ENCODE data around the gene STON2. TPM values are rescaled to one million over a fixed set of nuclear protein-coding genes. Genes with fewer than 3 reads are reported as not detected.
A peak's percentile ranks its signal among the peaks of the same experiment; 100 is the strongest.

Gene STON2, protein sequence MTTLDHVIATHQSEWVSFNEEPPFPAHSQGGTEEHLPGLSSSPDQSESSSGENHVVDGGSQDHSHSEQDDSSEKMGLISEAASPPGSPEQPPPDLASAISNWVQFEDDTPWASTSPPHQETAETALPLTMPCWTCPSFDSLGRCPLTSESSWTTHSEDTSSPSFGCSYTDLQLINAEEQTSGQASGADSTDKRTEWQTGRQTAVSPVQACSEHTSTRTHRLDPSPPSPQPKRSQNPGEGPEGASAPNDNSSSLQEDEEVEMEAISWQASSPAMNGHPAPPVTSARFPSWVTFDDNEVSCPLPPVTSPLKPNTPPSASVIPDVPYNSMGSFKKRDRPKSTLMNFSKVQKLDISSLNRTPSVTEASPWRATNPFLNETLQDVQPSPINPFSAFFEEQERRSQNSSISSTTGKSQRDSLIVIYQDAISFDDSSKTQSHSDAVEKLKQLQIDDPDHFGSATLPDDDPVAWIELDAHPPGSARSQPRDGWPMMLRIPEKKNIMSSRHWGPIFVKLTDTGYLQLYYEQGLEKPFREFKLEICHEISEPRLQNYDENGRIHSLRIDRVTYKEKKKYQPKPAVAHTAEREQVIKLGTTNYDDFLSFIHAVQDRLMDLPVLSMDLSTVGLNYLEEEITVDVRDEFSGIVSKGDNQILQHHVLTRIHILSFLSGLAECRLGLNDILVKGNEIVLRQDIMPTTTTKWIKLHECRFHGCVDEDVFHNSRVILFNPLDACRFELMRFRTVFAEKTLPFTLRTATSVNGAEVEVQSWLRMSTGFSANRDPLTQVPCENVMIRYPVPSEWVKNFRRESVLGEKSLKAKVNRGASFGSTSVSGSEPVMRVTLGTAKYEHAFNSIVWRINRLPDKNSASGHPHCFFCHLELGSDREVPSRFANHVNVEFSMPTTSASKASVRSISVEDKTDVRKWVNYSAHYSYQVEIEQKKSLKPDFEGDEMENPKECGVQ
- 10 to 100 TPM in 1 of 4 donors, 1 to 10 TPM in 3; 3.4 to 11.5 (median 4.3) TPM for polyA plus RNA-seq
- long read RNA-seq, donor 1 = 0 reads
- long read RNA-seq, donor 2 = 0 reads
- long read RNA-seq, donor 3 = 0 reads
- long read RNA-seq, donor 4, partial matches to known transcripts = 0 of 1 reads
- long read RNA-seq, donor 4, other reads (novel, unspliced or antisense) = 0 of 1 reads
- long read RNA-seq, donor 5, partial matches to known transcripts = 0 of 1 reads
- long read RNA-seq, donor 5, other reads (novel, unspliced or antisense) = 0 of 1 reads
- long read RNA-seq, donor 6, partial matches to known transcripts = 6 of 6 reads
- long read RNA-seq, donor 6, other reads (novel, unspliced or antisense) = 0 of 6 reads
- long read RNA-seq, donor 7 = 0 reads
- long read RNA-seq, donor 8 = 0 reads
- long read RNA-seq, donor 9, partial matches to known transcripts = 0 of 1 reads
- long read RNA-seq, donor 9, other reads (novel, unspliced or antisense) = 0 of 1 reads
- long read RNA-seq, donor 10, partial matches to known transcripts = 8 of 23 reads
- long read RNA-seq, donor 10, other reads (novel, unspliced or antisense) = 13 of 23 reads

DNA sequence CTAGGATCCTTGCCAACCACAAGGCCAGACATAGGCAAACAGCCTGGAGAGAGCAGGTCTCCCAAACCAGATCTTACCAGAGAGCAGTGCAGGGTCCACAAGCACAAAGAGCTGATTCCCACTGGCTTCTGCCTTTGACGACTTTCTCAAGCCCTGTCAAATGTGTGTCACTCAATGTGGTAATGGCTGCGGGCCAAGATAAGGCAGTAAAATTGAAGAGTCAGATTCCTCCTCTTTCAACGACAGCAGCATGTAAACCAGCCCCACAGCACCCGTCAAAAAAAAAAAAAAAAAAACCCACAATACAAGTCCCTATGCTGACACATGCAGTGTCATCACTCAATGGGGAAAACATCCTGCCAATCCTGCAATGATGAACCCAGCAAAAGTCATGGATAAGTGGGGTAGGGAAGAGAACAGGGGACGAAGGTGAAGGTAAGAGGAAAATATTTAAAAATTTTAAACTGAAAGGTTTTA is at the start of gene STON2:
STON2 (minus strand) TSS at position 123 of the 477 bp plus-strand sequence. CDS start 1,942 bp downstream, outside the sequence.
- 23 to 47% (median 30%) methylated on average over 5 of the region's 5 CpGs for WGBS, 3 donors
- H3K27me3 ChIP-seq (ENCODE audit: control insufficient read depth in 3 of 3, insufficient read depth in 3 of 3, low read length in 3 of 3) = no peaks in the 10 kb centered on the region
- H3K36me3 ChIP-seq (ENCODE audit: control insufficient read depth in 3 of 3, insufficient read depth in 2 of 3, low read depth in 1 of 3, low read length in 3 of 3) = peaks cover 0 to 8% (median 0%) of the 10 kb centered on the region in 3 donors
- H3K4me1 ChIP-seq (ENCODE audit: control insufficient read depth in 3 of 3, insufficient read depth in 2 of 3, low read depth in 1 of 3, low read length in 2 of 3) = peaks cover 0 to 3% (median 0%) of the 10 kb centered on the region in 3 donors
- FAIRE-seq (no peak), DNase-seq (peak; percentile 6 to 9)
- peak within 1 kb of the TSS in 1 of 3 donors; percentile 34 for H3K27ac ChIP-seq (ENCODE audit: low read depth in 1 of 3, low read length in 2 of 3)
- H3K9me3 ChIP-seq (ENCODE audit: control insufficient read depth in 2 of 2, insufficient read depth in 1 of 2, low read depth in 1 of 2, low read length in 1 of 2) = no peaks in the 10 kb centered on the region
- H3K4me3 ChIP-seq (ENCODE audit: low read depth in 1 of 3, low read length in 3 of 3) = no peak within 1 kb of the TSS

DNA sequence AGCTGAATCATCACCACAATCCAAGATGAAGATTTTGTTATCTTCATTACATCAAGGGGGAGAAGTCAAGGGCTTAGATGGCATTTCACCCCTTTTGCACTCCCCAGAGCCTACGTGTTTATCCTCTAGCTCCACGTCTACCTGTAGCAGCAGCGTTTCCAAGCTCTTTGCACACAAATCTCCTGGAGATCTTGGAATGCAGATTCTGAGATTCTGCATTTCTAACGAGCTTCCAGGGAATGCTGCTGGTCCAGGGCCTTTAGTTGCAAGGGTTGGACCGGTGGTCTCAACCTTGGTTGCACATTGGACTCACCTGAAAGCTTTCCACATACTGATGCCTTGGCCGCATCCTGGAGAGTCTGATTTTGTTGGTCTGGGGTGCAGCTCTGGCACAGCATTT is 49.5 kb upstream of the STON2 start:
- Histone ChIP-seq H3K27me3 (ENCODE audit: control insufficient read depth in 3 of 3, insufficient read depth in 3 of 3, low read length in 3 of 3) (no peaks in the 10 kb centered on the region), H3K9me3 (ENCODE audit: control insufficient read depth in 2 of 2, insufficient read depth in 1 of 2, low read depth in 1 of 2, low read length in 1 of 2) (no peaks in the 10 kb centered on the region), H3K4me3 (ENCODE audit: low read depth in 1 of 3, low read length in 3 of 3) (no peak overlapping the region), H3K4me1 (ENCODE audit: control insufficient read depth in 3 of 3, insufficient read depth in 2 of 3, low read depth in 1 of 3, low read length in 2 of 3) (peaks cover 0 to 8% (median 0%) of the 10 kb centered on the region in 3 donors), H3K27ac (ENCODE audit: low read depth in 1 of 3, low read length in 2 of 3) (no peak overlapping the region), H3K36me3 (ENCODE audit: control insufficient read depth in 3 of 3, insufficient read depth in 2 of 3, low read depth in 1 of 3, low read length in 3 of 3) (no peaks in the 10 kb centered on the region)
- WGBS, 3 donors = 63 to 76% (median 67%) methylated on average over 6 of the region's 6 CpGs
- DNase-seq = no peak
- no peak for FAIRE-seq

DNA sequence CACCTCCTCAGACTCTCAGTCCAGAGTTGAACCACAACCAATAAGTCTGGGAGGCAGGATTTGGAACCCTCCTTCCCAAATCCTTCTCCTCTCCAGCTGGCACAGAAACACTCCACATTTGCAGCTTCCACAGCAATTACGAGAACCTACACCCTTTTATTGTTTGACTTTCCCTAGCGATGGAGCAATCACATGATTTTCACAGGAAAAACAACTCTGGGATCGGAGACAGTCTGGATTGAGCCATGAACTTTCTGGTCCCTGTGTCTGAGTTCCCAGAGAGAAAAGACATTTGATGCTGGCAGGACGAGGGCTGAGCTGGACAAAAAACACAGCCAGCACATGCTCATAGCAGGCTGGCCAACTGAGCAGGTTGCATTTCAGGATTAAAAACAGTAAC is 49.0 kb upstream of the STON2 start:
- H3K27ac ChIP-seq (ENCODE audit: low read depth in 1 of 3, low read length in 2 of 3) = no peak overlapping the region
- H3K4me1 ChIP-seq (ENCODE audit: control insufficient read depth in 3 of 3, insufficient read depth in 2 of 3, low read depth in 1 of 3, low read length in 2 of 3) = peaks cover 0 to 8% (median 0%) of the 10 kb centered on the region in 3 donors
- H3K9me3 ChIP-seq (ENCODE audit: control insufficient read depth in 2 of 2, insufficient read depth in 1 of 2, low read depth in 1 of 2, low read length in 1 of 2) = no peaks in the 10 kb centered on the region
- 6 to 27% (median 20%) methylated on average over 4 of the region's 4 CpGs for WGBS, 3 donors
- H3K4me3 ChIP-seq (ENCODE audit: low read depth in 1 of 3, low read length in 3 of 3) = no peak overlapping the region
- H3K27me3 ChIP-seq (ENCODE audit: control insufficient read depth in 3 of 3, insufficient read depth in 3 of 3, low read length in 3 of 3) = no peaks in the 10 kb centered on the region
- H3K36me3 ChIP-seq (ENCODE audit: control insufficient read depth in 3 of 3, insufficient read depth in 2 of 3, low read depth in 1 of 3, low read length in 3 of 3) = no peaks in the 10 kb centered on the region
- no peak for FAIRE-seq
- DNase-seq = peak in 1 of 2 donors; percentile 51

DNA sequence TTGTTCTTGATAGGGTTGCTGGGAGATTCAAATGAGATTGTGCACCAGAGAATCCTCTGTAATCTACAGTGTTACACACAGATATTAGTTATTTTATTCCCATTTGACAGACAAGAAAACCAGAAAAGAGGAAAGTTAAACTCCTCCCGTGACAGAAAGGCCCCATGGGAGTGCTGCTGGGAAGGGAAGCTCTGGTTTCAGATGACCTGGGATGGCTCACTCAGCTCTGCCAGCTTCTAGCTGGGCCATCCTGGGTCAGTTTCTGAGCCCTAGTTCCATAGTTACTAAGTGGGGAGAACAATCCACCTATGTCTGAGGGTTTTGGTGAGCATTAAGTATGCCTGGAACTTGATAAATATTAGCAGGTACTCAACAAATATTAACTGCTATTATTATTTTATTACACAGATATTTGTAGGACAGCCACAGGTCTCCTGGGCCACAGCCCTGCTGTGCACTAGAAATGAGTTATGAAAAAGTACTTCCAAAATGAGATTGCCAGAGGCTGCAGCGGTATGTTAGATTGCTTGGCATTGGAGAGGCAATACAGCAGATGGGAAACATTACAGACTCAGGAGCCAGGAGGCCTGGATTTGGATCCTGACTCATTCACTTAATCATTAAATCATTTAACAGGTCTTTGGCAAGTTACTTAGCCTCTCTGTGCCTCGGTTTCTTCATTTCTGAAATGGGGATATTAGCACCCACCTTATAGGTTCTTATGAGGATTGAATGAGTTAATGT is 47.1 kb upstream of the STON2 start:
- WGBS, 3 donors = 81 to 88% (median 86%) methylated on average over 3 of the region's 3 CpGs
- FAIRE-seq = no peak

DNA sequence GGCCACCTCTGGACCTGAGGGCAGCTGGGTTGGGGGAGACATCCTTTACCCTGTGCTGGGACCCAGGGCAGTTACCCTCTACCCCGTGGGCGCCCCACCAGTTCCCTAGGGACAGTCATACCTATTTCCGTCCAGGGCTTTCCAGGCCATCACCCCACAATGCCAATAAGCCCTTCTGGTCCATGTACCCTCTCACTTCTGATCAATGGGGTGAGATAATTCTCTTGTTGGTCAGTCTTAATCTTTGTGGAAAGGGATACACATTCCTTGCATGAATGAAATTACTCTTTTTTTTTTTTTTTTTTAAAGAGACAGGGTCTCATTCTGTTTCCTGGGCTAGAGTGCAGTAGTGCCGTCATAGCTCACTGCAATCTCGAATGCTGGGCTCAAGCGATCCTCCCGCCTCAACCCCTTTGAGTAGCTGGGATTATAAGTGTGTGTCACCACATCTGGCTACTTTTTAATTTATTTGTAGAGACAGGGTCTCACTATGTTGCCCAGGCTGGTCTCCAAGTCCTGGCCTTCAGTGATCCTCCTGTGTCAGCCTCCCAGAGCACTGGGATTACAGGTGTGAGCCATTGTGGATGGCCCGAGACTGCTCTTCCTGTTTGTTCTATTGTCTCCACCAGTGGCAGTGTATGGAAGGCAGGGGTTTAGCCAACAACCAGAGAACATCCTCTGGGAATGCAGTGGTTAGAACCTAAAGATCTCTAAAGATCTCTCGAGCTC is 46.3 kb upstream of the STON2 start:
- no peaks in the 10 kb centered on the region for H3K27me3 ChIP-seq (ENCODE audit: control insufficient read depth in 3 of 3, insufficient read depth in 3 of 3, low read length in 3 of 3)
- H3K4me3 ChIP-seq (ENCODE audit: low read depth in 1 of 3, low read length in 3 of 3) = no peak overlapping the region
- no peak for DNase-seq
- H3K4me1 ChIP-seq (ENCODE audit: control insufficient read depth in 3 of 3, insufficient read depth in 2 of 3, low read depth in 1 of 3, low read length in 2 of 3) = peaks cover 0 to 8% (median 0%) of the 10 kb centered on the region in 3 donors
- 88 to 95% (median 92%) methylated on average over 9 of the region's 9 CpGs for WGBS, 3 donors
- H3K27ac ChIP-seq (ENCODE audit: low read depth in 1 of 3, low read length in 2 of 3) = no peak overlapping the region
- no peaks in the 10 kb centered on the region for H3K9me3 ChIP-seq (ENCODE audit: control insufficient read depth in 2 of 2, insufficient read depth in 1 of 2, low read depth in 1 of 2, low read length in 1 of 2)
- no peak for FAIRE-seq
- no peaks in the 10 kb centered on the region for H3K36me3 ChIP-seq (ENCODE audit: control insufficient read depth in 3 of 3, insufficient read depth in 2 of 3, low read depth in 1 of 3, low read length in 3 of 3)

More for the DNA sequence above, 47.1 kb upstream of the STON2 start:
- Histone ChIP-seq H3K36me3 (ENCODE audit: control insufficient read depth in 3 of 3, insufficient read depth in 2 of 3, low read depth in 1 of 3, low read length in 3 of 3) (no peaks in the 10 kb centered on the region), H3K4me3 (ENCODE audit: low read depth in 1 of 3, low read length in 3 of 3) (no peak overlapping the region), H3K9me3 (ENCODE audit: control insufficient read depth in 2 of 2, insufficient read depth in 1 of 2, low read depth in 1 of 2, low read length in 1 of 2) (no peaks in the 10 kb centered on the region), H3K4me1 (ENCODE audit: control insufficient read depth in 3 of 3, insufficient read depth in 2 of 3, low read depth in 1 of 3, low read length in 2 of 3) (peaks cover 0 to 8% (median 0%) of the 10 kb centered on the region in 3 donors), H3K27me3 (ENCODE audit: control insufficient read depth in 3 of 3, insufficient read depth in 3 of 3, low read length in 3 of 3) (no peaks in the 10 kb centered on the region), H3K27ac (ENCODE audit: low read depth in 1 of 3, low read length in 2 of 3) (no peak overlapping the region)
- DNase-seq = no peak

DNA sequence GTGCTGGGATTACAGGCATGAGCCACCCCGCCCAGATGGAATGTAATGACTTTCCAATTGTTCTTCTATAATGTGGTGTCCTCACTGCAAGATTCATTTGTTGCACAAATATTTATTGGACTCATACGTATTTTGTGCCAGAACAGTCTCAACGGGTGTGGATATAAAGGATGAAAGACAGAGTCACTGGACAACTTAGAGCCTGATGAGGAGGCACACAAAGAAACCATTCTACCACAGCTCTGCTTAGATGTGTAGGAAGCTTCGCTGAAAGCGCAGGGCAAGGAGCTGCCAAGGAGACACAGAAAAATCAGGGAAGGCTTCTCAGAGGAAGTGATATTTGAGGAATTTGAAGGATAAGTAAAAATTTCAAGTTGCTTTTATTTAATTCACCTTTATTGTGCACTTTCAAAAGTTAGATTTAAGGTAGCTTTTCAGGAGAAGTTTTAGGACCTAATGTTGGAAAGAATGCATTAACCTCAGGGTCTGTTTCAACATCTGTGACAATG is 41.6 kb upstream of the STON2 start:
- DNase-seq = no peak
- H3K4me1 ChIP-seq (ENCODE audit: control insufficient read depth in 3 of 3, insufficient read depth in 2 of 3, low read depth in 1 of 3, low read length in 2 of 3) = peaks cover 0 to 10% (median 0%) of the 10 kb centered on the region in 3 donors
- H3K27me3 ChIP-seq (ENCODE audit: control insufficient read depth in 3 of 3, insufficient read depth in 3 of 3, low read length in 3 of 3) = peaks cover 0 to 1% (median 0%) of the 10 kb centered on the region in 3 donors
- H3K27ac ChIP-seq (ENCODE audit: low read depth in 1 of 3, low read length in 2 of 3) = no peak overlapping the region
- H3K36me3 ChIP-seq (ENCODE audit: control insufficient read depth in 3 of 3, insufficient read depth in 2 of 3, low read depth in 1 of 3, low read length in 3 of 3) = no peaks in the 10 kb centered on the region
- H3K9me3 ChIP-seq (ENCODE audit: control insufficient read depth in 2 of 2, insufficient read depth in 1 of 2, low read depth in 1 of 2, low read length in 1 of 2) = no peaks in the 10 kb centered on the region
- 78 to 87% (median 81%) methylated on average over 5 of the region's 5 CpGs for WGBS, 3 donors
- no peak for FAIRE-seq
- H3K4me3 ChIP-seq (ENCODE audit: low read depth in 1 of 3, low read length in 3 of 3) = no peak overlapping the region

DNA sequence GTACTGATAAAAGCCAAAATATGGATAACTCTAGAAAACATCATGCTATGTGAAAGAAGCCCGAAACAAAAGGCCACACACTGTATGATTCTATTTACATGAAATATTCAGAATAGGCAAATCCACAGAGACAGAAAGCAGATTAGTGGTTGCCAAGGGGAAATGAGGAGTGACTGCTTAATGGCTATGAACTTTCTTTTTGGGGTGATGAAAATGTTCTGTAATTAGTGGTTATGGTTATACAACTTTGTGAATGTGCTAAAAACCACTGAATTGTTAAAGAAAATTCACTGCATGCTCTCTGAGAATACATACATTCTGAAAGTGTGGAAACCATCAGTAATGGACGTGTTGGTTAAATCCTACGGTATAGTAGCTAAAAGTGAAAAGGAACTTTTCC is 39.9 kb upstream of the STON2 start:
- Histone ChIP-seq H3K27ac (ENCODE audit: low read depth in 1 of 3, low read length in 2 of 3) (no peak overlapping the region), H3K4me1 (ENCODE audit: control insufficient read depth in 3 of 3, insufficient read depth in 2 of 3, low read depth in 1 of 3, low read length in 2 of 3) (peaks cover 0 to 13% (median 0%) of the 10 kb centered on the region in 3 donors), H3K9me3 (ENCODE audit: control insufficient read depth in 2 of 2, insufficient read depth in 1 of 2, low read depth in 1 of 2, low read length in 1 of 2) (no peaks in the 10 kb centered on the region), H3K4me3 (ENCODE audit: low read depth in 1 of 3, low read length in 3 of 3) (no peak overlapping the region), H3K36me3 (ENCODE audit: control insufficient read depth in 3 of 3, insufficient read depth in 2 of 3, low read depth in 1 of 3, low read length in 3 of 3) (no peaks in the 10 kb centered on the region), H3K27me3 (ENCODE audit: control insufficient read depth in 3 of 3, insufficient read depth in 3 of 3, low read length in 3 of 3) (peaks cover 0 to 1% (median 0%) of the 10 kb centered on the region in 3 donors)
- FAIRE-seq = no peak
- DNase-seq = no peak
- WGBS, 3 donors = 77 to 86% (median 80%) methylated on average over 3 of the region's 3 CpGs
